ENCODE results near the gene ZFHX3. TPM values are rescaled to one million over a fixed set of nuclear protein-coding genes. Genes with fewer than 3 reads are reported as not detected.

The ZFHX3 gene
- total and polyA plus RNA-seq, 10 of the 15 experiments (the other 5 are each of a cell fraction or from before 2014, with no cell fraction given): 0.68 to 8.6 (median 2.0) TPM

DNA sequence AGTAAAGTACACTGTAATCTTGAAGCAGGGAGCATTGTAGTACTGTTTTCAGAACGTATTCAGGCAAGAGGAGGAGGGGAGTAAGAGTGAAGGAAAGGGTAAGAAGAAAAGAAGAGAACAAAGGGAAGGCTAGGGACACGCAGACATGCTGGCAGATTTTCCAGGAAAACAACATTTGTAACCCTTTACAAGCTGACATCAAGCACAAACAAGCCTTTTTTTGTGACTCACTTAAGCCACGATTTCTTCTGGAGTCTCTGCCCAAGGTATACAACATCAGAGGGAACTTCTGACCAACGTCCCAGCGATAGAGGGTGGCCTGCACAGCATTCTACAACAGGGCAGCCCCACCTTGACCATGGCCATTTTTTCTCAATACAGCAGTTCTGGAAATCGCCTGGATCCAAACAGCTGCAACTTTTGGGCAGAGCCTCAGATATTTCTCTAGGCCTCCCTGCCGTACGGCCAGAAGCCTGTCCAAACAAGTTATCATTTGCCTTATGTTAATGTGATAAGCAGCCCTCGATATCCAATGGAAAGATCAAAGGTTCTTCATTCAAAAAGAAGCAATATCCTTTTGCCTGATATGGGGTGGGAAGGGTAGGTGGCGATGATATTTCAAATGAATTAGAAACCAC, 247.3 kb downstream of the ZFHX3 start:
- intact Hi-C loops (cut with micrococcal nuclease; ENCODE audit: unreplicated experiment) (no loop called here), in situ Hi-C loops (cut with MboI) (no loop called here)
- TF ChIP-seq MTA2 (IDR thresholded peaks at IDR 0.05; ENCODE audit: low read depth): no peak
- no peaks in the 10 kb centered on the region for H3K4me1 ChIP-seq (ENCODE audit: control insufficient read depth, insufficient read depth, low read length)
- WGBS (ENCODE audit: insufficient coverage, insufficient replicate concordance, low lambda C conversion rate, missing lambda C conversion rate): 92% methylated on average over 10 of the region's 10 CpGs
- BruUV-seq (replicated peaks): no TSS peak
- H2AFZ ChIP-seq (ENCODE audit: control insufficient read depth, low read depth, low read length): no peak overlapping the region
- no peak overlapping the region for H3K4me2 ChIP-seq (ENCODE audit: control insufficient read depth, insufficient read depth)
- FAIRE-seq (no peak), DNase-seq (ENCODE audit: low read depth, low spot score) (no peak), ATAC-seq (no peak)
- no peak overlapping the region for H3K4me3 ChIP-seq
- H3K9me3 ChIP-seq (replicated peaks; ENCODE audit: control insufficient read depth, insufficient read depth, low read length): no peaks in the 10 kb centered on the region
- no peak overlapping the region for H3K27ac ChIP-seq (ENCODE audit: control insufficient read depth, insufficient read depth)
- ChIA-PET POLR2A (no interaction called here), SMC1A (ENCODE audit: uncharacterized antibody, unreplicated experiment) (no interaction called here), RAD21 (ENCODE audit: unreplicated experiment) (no interaction called here), CTCF (interaction anchor here (1.0 to 2.3 kb wide), 2 partner anchors 10 to 32 kb away, joined by 4 to 9 read pairs; no protein-coding TSS in a partner anchor)
- H3K79me2 ChIP-seq (ENCODE audit: control insufficient read depth, insufficient read depth, low read length): no peaks in the 10 kb centered on the region
- no peak overlapping the region for H3K9ac ChIP-seq (ENCODE audit: control insufficient read depth, insufficient read depth, low read length)
- H3K36me3 ChIP-seq (ENCODE audit: control insufficient read depth in 2 of 2, insufficient read depth in 2 of 2, low read length in 1 of 2): peaks cover 4 to 7% of the 10 kb centered on the region in 2 experiments; a peak in 3 of 4 replicates
- no peaks in the 10 kb centered on the region for H4K20me1 ChIP-seq (ENCODE audit: control insufficient read depth, insufficient read depth)
- H3K27me3 ChIP-seq (replicated peaks in 1 of 2; ENCODE audit: control insufficient read depth in 2 of 2, insufficient read depth in 2 of 2, low read length in 1 of 2): no peaks in the 10 kb centered on the region

DNA sequence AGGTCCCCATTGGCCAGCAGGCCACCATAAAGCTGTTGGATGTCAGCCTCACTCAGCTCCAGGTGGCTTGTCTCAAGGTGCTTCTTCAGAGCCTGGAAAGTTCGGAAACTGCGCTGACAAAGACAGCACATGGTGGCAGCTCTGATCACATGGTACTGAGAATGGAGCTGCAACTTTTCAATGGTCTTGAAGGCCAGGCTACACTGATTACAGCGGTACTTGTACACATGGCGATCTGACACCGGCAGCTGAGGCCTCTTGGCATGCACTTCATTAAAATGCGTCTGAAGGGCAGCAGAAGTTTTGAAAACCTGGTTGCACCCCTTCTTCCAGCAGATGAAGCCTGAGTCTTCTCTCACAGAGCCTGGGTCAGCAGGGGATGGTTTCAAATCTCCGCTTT, 249.7 kb downstream of the ZFHX3 start:
- POLR2A ChIA-PET: no interaction called here
- H3K36me3 ChIP-seq (ENCODE audit: control insufficient read depth in 2 of 2, insufficient read depth in 2 of 2, low read length in 1 of 2): peaks cover 4 to 8% of the 10 kb centered on the region in 2 experiments; a peak in 3 of 4 replicates
- no peaks in the 10 kb centered on the region for H3K9me3 ChIP-seq (replicated peaks; ENCODE audit: control insufficient read depth, insufficient read depth, low read length)
- TF ChIP-seq, protein P1, sequence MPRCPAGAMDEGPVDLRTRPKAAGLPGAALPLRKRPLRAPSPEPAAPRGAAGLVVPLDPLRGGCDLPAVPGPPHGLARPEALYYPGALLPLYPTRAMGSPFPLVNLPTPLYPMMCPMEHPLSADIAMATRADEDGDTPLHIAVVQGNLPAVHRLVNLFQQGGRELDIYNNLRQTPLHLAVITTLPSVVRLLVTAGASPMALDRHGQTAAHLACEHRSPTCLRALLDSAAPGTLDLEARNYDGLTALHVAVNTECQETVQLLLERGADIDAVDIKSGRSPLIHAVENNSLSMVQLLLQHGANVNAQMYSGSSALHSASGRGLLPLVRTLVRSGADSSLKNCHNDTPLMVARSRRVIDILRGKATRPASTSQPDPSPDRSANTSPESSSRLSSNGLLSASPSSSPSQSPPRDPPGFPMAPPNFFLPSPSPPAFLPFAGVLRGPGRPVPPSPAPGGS (IDR thresholded peaks at IDR 0.05; ENCODE audit: borderline replicate concordance, insufficient read depth, low read depth, low read length, poor library complexity, severe bottlenecking): no peak
- no peak for TF ChIP-seq POLR2AphosphoS5 (IDR thresholded peaks at IDR 0.05; ENCODE audit: low read length)
- no peak for TF ChIP-seq ZBED1 (IDR thresholded peaks at IDR 0.05; ENCODE audit: borderline replicate concordance)
- TF ChIP-seq HDGF (IDR thresholded peaks at IDR 0.05): no peak
- TF ChIP-seq CHD4 (IDR thresholded peaks at IDR 0.05): no peak
- TF ChIP-seq ZNF622 (IDR thresholded peaks at IDR 0.05): no peak
- TF ChIP-seq, protein P2, sequence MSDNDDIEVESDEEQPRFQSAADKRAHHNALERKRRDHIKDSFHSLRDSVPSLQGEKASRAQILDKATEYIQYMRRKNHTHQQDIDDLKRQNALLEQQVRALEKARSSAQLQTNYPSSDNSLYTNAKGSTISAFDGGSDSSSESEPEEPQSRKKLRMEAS (IDR thresholded peaks at IDR 0.05; ENCODE audit: low read depth, low read length): no peak
- no peak for TF ChIP-seq MYB (IDR thresholded peaks at IDR 0.05; ENCODE audit: borderline replicate concordance, low read depth, low read length)
- TF ChIP-seq IRF4 (IDR thresholded peaks at IDR 0.05; ENCODE audit: low read depth, low read length): no peak
- TF ChIP-seq NR2F1 (conservative IDR thresholded peaks at IDR 0.05): no peak
- TF ChIP-seq SUPT20H (IDR thresholded peaks at IDR 0.05; ENCODE audit: borderline replicate concordance, control insufficient read depth, low read depth, low read length): no peak
- no peak for TF ChIP-seq PAX5 (IDR thresholded peaks at IDR 0.05; ENCODE audit: borderline replicate concordance, low read depth, low read length)
- TF ChIP-seq RAD21 (IDR thresholded peaks at IDR 0.05; ENCODE audit: insufficient read depth, low read depth, low read length): no peak
- no peak for TF ChIP-seq BACH1 (IDR thresholded peaks at IDR 0.05; ENCODE audit: borderline replicate concordance)
- TF ChIP-seq, protein P3, sequence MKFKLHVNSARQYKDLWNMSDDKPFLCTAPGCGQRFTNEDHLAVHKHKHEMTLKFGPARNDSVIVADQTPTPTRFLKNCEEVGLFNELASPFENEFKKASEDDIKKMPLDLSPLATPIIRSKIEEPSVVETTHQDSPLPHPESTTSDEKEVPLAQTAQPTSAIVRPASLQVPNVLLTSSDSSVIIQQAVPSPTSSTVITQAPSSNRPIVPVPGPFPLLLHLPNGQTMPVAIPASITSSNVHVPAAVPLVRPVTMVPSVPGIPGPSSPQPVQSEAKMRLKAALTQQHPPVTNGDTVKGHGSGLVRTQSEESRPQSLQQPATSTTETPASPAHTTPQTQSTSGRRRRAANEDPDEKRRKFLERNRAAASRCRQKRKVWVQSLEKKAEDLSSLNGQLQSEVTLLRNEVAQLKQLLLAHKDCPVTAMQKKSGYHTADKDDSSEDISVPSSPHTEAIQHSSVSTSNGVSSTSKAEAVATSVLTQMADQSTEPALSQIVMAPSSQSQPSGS (IDR thresholded peaks at IDR 0.05; ENCODE audit: low read length): no peak
- no peak for TF ChIP-seq SREBF2 (IDR thresholded peaks at IDR 0.05; ENCODE audit: low read length)
- H3K27me3 ChIP-seq (replicated peaks in 1 of 2; ENCODE audit: control insufficient read depth in 2 of 2, insufficient read depth in 2 of 2, low read length in 1 of 2): no peaks in the 10 kb centered on the region
- WGBS (ENCODE audit: insufficient coverage, insufficient replicate concordance, low lambda C conversion rate, missing lambda C conversion rate): 98% methylated on average over 7 of the region's 7 CpGs
- in situ Hi-C loops (cut with MboI): no loop called here
- no TSS peak for BruUV-seq (replicated peaks)
- no peak for FAIRE-seq
- SMC1A ChIA-PET (ENCODE audit: uncharacterized antibody, unreplicated experiment): no interaction called here
- no peak overlapping the region for H3K4me2 ChIP-seq (ENCODE audit: control insufficient read depth, insufficient read depth)
- intact Hi-C loops (cut with micrococcal nuclease; ENCODE audit: unreplicated experiment): no loop called here
- no peaks in the 10 kb centered on the region for H3K79me2 ChIP-seq (ENCODE audit: control insufficient read depth, insufficient read depth, low read length)
- no peak overlapping the region for H3K9ac ChIP-seq (ENCODE audit: control insufficient read depth, insufficient read depth, low read length)
- H3K4me1 ChIP-seq (ENCODE audit: control insufficient read depth, insufficient read depth, low read length): no peaks in the 10 kb centered on the region
- no peak for ATAC-seq
- no peak overlapping the region for H3K4me3 ChIP-seq
- RAD21 ChIA-PET (ENCODE audit: unreplicated experiment): no interaction called here
- H4K20me1 ChIP-seq (ENCODE audit: control insufficient read depth, insufficient read depth): no peaks in the 10 kb centered on the region
- CTCF ChIA-PET: no interaction called here
- no peak overlapping the region for H3K27ac ChIP-seq (ENCODE audit: control insufficient read depth, insufficient read depth)
- no peak overlapping the region for H2AFZ ChIP-seq (ENCODE audit: control insufficient read depth, low read depth, low read length)
- no peak for DNase-seq (ENCODE audit: low read depth, low spot score)
